GM21723 (cell line): Measurements from ENCODE around the gene SDSL.

Experiments used
- ATAC-seq: cut with Tn5 transposase; IDR thresholded peaks from one replicate; pipeline ENCODE4 v1.9.1; 2021; ENCODE audit warnings: mild to moderate bottlenecking, moderate library complexity; ENCODE audit not compliant: unreplicated experiment

The SDSL gene

GRCh38 chr12:113418213-113418879 lies 3.8 kb upstream of the SDSL start:
- ATAC-seq = no peak

DNA sequence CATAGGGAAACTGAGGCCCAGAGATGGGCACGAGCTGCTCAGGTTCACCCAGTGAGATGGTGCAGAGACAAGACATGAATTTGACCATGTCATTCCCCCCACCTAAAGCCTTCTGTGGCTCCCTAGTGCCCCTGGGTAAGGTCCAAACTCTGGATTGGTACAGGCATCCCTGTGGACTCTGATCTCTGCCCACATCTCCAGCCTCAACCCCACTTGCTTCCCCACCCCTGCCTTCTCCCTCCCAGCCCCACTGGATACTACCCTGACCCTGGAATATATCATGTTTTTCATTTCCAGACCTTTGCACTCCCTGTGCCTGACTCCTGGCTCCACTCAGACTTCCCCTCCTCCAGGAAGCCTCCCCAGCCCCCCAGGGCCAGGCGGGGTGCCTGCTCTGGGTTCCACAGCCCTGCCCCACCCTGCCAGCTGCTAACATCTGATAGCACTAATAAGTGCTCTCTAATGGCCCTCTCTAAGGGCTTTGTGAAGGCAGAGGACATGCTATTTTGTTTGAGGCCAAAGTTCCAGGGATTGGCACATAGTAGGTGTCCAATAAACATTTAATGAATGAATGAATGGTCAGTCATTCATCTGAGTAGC lies 1.1 kb upstream of the SDSL start:
- no peak for ATAC-seq

DNA sequence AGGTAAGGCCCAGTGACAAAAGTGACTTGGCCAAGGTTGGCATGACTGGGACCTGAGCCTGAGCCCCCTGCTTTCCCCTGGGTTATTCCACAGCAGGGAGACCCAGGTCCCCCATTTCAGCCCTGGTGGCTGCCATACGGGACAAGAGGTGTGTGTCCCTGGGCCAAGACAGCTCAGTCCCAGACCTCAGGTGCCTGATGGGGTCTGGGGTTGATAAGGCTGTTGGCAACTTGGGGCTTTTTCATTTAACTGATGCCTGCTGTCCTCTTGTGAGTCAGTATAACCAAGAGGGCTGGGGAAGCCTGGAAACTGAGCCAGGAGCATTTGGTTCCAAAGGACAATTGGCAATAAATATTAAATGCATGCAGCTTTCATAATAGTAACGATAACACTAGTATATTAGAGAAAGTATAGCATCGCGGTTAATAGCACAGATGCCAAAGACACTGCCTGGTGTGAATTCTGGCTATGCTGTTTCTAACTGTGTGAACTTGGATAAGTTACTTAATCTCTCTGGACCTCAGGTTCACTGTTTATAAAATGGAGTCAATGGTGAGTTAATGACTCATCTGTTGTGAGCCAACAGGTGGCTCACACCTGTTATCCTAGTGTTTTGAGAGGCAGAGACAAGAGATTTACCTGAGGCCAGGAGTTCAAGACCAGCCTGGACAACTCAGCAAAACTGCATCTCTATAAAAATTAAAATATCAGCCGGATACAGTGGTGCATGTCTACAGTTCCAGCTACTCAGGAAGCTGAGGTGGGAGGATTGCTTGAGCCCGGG lies 898 bp downstream of the SDSL start:
- no peak for ATAC-seq

DNA sequence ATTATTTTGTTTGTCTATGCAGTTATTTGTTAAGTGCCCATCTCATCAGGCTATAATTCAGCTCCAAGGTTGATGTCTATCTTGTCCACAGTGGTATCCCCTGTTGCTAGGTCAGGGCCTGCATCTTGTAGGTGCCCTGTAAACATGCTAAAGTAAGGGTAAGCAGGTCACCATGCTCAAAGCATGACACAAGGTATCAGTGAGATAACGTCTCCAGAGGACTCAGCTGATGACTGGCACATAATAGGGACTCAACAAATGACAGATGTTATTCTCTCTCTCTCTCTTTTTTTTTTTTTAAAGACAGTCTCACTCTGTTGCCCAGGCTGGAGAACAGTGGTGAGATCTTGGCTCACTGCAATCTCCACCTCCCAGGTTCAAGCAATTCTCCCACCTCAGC lies 2.3 kb downstream of the SDSL start:
- no peak for ATAC-seq

- ATAC-seq = no peak
Observed at GRCh38 chr12:113424915-113425823, 3.0 kb downstream of the SDSL start.

- ATAC-seq = no peak
Observed at GRCh38 chr12:113425960-113426453, 3.8 kb downstream of the SDSL start.

DNA sequence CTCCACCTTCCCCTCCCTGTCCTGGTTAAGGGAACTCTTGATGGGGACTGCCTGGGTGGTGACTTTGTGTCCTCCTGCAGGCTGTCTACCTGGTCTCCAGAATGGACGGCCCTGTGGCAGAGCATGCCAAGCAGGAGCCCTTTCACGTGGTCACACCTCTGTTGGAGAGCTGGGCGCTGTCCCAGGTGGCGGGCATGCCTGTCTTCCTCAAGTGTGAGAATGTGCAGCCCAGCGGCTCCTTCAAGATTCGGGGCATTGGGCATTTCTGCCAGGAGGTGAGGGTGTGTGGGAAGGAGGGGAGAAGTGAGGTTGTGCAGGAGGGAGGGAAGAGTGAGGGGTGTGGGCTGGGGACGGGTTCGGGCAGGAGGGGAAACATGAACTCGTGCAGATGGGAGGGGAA lies 5.7 kb downstream of the SDSL start:
- ATAC-seq = no peak

DNA sequence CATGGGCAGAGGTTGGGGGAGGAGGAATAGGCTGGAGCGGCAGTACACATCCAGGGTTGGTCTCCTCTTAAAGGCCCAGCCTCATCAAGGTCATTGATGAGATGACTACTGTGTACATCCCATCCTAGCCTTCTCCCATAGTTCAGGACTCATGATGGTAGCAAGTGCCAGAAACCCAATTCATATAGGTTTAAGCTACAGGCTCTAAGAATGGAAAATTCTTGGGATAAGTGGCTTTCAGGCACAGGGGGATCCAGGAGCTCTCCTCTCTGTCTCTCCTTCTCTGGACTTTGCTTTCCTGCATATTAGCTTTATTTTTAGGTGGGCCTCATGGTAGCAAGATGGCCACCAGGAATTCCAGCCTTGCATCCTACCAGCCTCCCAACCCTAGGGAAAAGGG lies 6.3 kb downstream of the SDSL start:
- no peak for ATAC-seq

DNA sequence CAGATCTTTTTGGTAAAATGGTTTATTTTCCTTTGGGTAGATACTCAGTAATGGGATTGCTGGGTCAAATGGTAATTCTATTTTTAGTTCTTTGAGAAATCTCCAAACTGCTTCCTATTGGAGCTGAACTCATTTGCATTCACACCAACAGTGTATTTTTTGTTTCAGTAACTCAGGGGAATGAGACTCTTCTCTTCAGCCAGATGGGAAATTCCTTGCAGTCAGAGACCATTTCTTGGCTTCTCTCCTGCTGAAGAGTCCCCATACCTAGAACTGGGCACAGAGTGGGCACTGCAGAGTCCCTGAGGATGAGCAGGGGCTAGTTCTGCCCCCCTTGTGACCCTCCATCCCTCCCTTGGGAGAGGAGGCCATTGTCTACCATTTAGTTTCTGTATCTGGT lies 10.8 kb downstream of the SDSL start:
- no peak for ATAC-seq

GRCh38 chr12:113435367-113435766 lies 13.2 kb downstream of the SDSL start:
- no peak for ATAC-seq

DNA sequence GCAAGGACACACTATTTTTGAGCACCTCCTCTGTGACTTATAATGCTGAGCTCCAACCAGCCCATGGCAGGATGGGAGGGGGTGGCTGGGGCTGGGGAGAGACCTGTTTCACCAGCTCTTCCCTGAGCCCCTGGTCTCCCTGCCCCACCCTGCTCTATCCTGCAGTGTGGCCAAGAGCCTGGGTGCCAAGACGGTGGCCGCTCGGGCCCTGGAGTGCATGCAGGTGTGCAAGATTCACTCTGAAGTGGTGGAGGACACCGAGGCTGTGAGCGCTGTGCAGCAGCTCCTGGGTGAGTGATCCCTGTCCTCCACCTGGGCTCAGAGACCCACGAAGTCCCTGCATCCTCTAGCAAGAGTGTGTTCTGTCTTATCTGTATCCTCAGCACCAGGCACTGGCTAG lies 14.4 kb downstream of the SDSL start:
- no peak for ATAC-seq

DNA sequence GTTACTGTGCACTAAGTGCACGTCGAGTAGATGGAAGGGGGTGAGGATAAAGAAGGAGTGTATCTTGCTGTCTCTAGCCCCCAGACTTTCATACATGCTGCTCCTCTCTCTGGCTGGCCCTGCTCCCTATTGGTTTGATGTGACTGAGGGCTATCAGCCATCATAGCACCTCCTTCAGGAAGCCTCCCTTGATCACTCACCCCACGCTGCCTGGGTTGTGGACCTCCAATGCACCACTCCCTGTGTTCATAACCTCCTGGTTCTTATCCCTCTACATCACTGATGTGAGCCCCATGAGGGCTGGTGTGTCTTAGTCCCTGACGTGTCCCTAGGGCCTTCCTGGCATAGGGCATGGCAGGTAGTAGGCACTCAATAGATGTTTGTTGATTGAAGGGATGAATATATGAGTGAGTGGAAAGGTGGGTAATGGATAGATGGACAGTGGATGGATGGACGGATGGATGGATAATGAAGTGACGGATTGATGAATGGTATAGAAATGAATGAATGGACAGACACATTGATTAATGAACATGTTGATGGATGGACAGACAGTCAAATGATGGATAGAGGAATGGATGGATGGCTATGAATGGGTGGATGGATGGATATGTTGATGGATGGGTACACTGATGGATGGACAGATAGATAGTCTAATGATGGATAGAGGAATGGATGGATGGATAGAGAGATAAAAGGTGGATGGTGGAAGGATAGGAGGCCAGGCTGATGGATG lies 15.0 kb downstream of the SDSL start:
- ATAC-seq = no peak

DNA sequence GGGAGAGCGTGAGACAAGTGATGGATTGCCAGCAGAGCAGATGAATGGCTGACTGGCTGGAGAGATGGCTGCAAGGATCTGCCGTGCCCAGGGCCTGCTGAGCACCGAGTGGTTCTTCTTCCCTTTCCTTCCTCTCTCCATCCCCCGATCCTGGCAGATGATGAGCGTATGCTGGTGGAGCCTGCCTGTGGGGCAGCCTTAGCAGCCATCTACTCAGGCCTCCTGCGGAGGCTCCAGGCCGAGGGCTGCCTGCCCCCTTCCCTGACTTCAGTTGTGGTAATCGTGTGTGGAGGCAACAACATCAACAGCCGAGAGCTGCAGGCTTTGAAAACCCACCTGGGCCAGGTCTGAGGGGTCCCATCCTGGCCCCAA lies 15.5 kb downstream of the SDSL start:
- no peak for ATAC-seq

GRCh38 chr12:113438523-113439300 lies 16.5 kb downstream of the SDSL start:
- no peak for ATAC-seq

- ATAC-seq = no peak
Observed at GRCh38 chr12:113439301-113439597, 17.1 kb downstream of the SDSL start.

GRCh38 chr12:113439606-113440030 lies 17.4 kb downstream of the SDSL start:
- ATAC-seq = no peak

DNA sequence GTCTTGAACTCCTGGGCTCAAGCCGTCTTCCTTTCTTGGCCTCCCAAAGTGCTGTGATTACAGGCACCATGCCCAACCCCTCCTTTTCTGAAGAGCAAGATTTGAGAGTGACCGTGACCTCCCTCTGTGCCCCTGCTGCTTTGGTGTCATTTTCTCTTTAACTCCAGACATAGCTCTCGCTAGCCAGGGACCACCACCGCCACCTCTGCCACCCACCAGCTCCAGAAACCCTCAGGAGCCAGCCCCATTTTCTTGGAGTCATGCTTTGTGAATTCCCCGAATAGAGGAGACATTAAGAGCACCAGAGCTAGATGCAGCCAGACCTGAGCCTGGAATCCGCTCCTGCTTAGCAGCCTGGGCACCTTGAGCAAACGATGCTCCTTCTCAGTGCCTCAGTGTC lies 18.2 kb downstream of the SDSL start:
- no peak for ATAC-seq

GRCh38 chr12:113440947-113441782 lies 19.0 kb downstream of the SDSL start:
- ATAC-seq = no peak

GRCh38 chr12:113443030-113443539 lies 20.9 kb downstream of the SDSL start:
- ATAC-seq = no peak
